Stimulated activated CD4-positive, alpha-beta T cell treated with anti-CD3 and anti-CD28 coated beads, Interleukin-12 subunit alpha, Interleukin-12 subunit beta, amount 100 ng/mL, for 4 hours (primary cell): ENCODE results near the gene EOMES.
"Not testable (repeated sequence)": the region's sequence is repeated elsewhere in the genome, so short reads cannot be mapped to it uniquely, and the experiment has no call there.

Experiments
- DNase-seq: peaks from one replicate; pipeline ENCODE4 v3.0.0-alpha.2; 2020

Gene EOMES

GRCh38 chr3:27721717-27722564 is at the start of gene EOMES:
Gene EOMES, minus strand, starts transcription at chr3:27722323. Its CDS starts 29 bp downstream, at chr3:27722294.
- DNase-seq: peak; percentile 56

- DNase-seq: not testable (repeated sequence)
Measured at GRCh38 chr3:27770384-27770783, 48.3 kb upstream of the EOMES start.

GRCh38 chr3:27767000-27767399 is 44.9 kb upstream of the EOMES start:
- no peak for DNase-seq

GRCh38 chr3:27758083-27758482 is 36.0 kb upstream of the EOMES start:
- no peak for DNase-seq

- DNase-seq: no peak
Measured at GRCh38 chr3:27756877-27757276, 34.8 kb upstream of the EOMES start.

- DNase-seq: no peak
Measured at GRCh38 chr3:27752926-27753325, 30.8 kb upstream of the EOMES start.

GRCh38 chr3:27749643-27750042 is 27.5 kb upstream of the EOMES start:
- no peak for DNase-seq

- no peak for DNase-seq
Measured at GRCh38 chr3:27746838-27747237, 24.7 kb upstream of the EOMES start.

GRCh38 chr3:27740854-27741253 is 18.7 kb upstream of the EOMES start:
- no peak for DNase-seq

GRCh38 chr3:27737091-27737490 is 15.0 kb upstream of the EOMES start:
- DNase-seq: no peak

- DNase-seq: no peak
Measured at GRCh38 chr3:27730774-27731659, 8.9 kb upstream of the EOMES start.

- DNase-seq: no peak
Measured at GRCh38 chr3:27729748-27730611, 7.9 kb upstream of the EOMES start.

GRCh38 chr3:27729325-27729724 is 7.2 kb upstream of the EOMES start:
- DNase-seq: no peak

GRCh38 chr3:27728195-27729087 is 6.3 kb upstream of the EOMES start:
- DNase-seq: no peak

- DNase-seq: no peak
Measured at GRCh38 chr3:27726240-27726639, 4.1 kb upstream of the EOMES start.

- DNase-seq: no peak
Measured at GRCh38 chr3:27724459-27725197, 2.5 kb upstream of the EOMES start.

GRCh38 chr3:27723815-27724458 is 1.8 kb upstream of the EOMES start:
- no peak for DNase-seq

GRCh38 chr3:27723456-27723814 is 1.3 kb upstream of the EOMES start:
- no peak for DNase-seq

GRCh38 chr3:27723001-27723445 is 900 bp upstream of the EOMES start:
- no peak for DNase-seq

- no peak for DNase-seq
Measured at GRCh38 chr3:27720899-27721716, 1.0 kb downstream of the EOMES start.
